ENCODE measurements around the gene SLC38A7.
"Not testable (repeated sequence)": the region's sequence is repeated elsewhere in the genome, so short reads cannot be mapped to it uniquely, and the experiment has no call there.

SLC38A7 gene

GRCh38 chr16:58684354-58685083 is at the start of gene SLC38A7:
Gene SLC38A7 (minus strand): TSS chr16:58684770. CDS start chr16:58680126, 4,644 bp downstream.
- peak; percentile 75 for DNase-seq

- peak; percentile 83 for DNase-seq
These were observed 49.3 kb upstream of the SLC38A7 start, which contains the start of gene GOT2 for GRCh38 chr16:58733671-58734458. Gene GOT2 (minus strand): TSS chr16:58734316. CDS start chr16:58734228, 88 bp downstream.

- DNase-seq: no peak
These were observed 48.7 kb upstream of the SLC38A7 start for GRCh38 chr16:58733248-58733670.

GRCh38 chr16:58732545-58733247 is 48.1 kb upstream of the SLC38A7 start:
- DNase-seq: no peak

- no peak for DNase-seq
These were observed 46.3 kb upstream of the SLC38A7 start for GRCh38 chr16:58730724-58731370.

- no peak for DNase-seq
These were observed 43.4 kb upstream of the SLC38A7 start for GRCh38 chr16:58727796-58728568.

GRCh38 chr16:58727028-58727781 is 42.6 kb upstream of the SLC38A7 start:
- no peak for DNase-seq

GRCh38 chr16:58723109-58723508 is 38.5 kb upstream of the SLC38A7 start:
- no peak for DNase-seq

GRCh38 chr16:58717994-58718393 is 33.4 kb upstream of the SLC38A7 start:
- DNase-seq: no peak

- no peak for DNase-seq
These were observed 31.9 kb upstream of the SLC38A7 start for GRCh38 chr16:58716468-58716867.

GRCh38 chr16:58713742-58714141 is 29.2 kb upstream of the SLC38A7 start:
- DNase-seq: no peak

GRCh38 chr16:58709333-58709732 is 24.8 kb upstream of the SLC38A7 start:
- DNase-seq: no peak

GRCh38 chr16:58699151-58699550 is 14.6 kb upstream of the SLC38A7 start:
- DNase-seq: no peak

- no peak for DNase-seq
These were observed 10.8 kb upstream of the SLC38A7 start for GRCh38 chr16:58695368-58695767.

GRCh38 chr16:58692450-58692849 is 7.9 kb upstream of the SLC38A7 start:
- DNase-seq: no peak

- not testable (repeated sequence) for DNase-seq
These were observed 2.6 kb upstream of the SLC38A7 start for GRCh38 chr16:58686985-58687706.

GRCh38 chr16:58685084-58685449 is 497 bp upstream of the SLC38A7 start:
- DNase-seq: no peak

GRCh38 chr16:58684001-58684353 is 593 bp downstream of the SLC38A7 start:
- no peak for DNase-seq

- no peak for DNase-seq
These were observed 4.8 kb downstream of the SLC38A7 start for GRCh38 chr16:58679763-58680162.

GRCh38 chr16:58678716-58679115 is 5.9 kb downstream of the SLC38A7 start:
- no peak for DNase-seq

- no peak for DNase-seq
These were observed 6.3 kb downstream of the SLC38A7 start for GRCh38 chr16:58678269-58678668.
